ENCODE data around the gene MARCHF2. TPM values are rescaled to one million over a fixed set of nuclear protein-coding genes. Genes with fewer than 3 reads are reported as not detected.
"Not testable (repeated sequence)": the region's sequence is repeated elsewhere in the genome, so short reads cannot be mapped to it uniquely, and the experiment has no call there.

The MARCHF2 gene
- total RNA-seq, 2 experiments from 2014 or later: 14.5 to 16.0 TPM

GRCh38 chr19:8398311-8398771, 14.8 kb upstream of the MARCHF2 start:
- ChIA-PET CTCF (interaction anchor here (1.0 to 2.5 kb wide), 5 partner anchors 15 to 44 kb away, joined by 3 to 37 read pairs (median 4); partner anchors contain the start of gene MARCHF2), POLR2A (no interaction called here)
- Mint-ChIP-seq H3K27ac (no peak overlapping the region), H3K27me3 (no peaks in the 10 kb centered on the region), H3K9me3 (no peaks in the 10 kb centered on the region), H3K4me3 (no peak overlapping the region), H3K36me3 (peaks cover 14% of the 10 kb centered on the region), H3K4me1 (ENCODE audit: low read depth) (peaks cover 14% of the 10 kb centered on the region)
- no peak for DNase-seq
- intact Hi-C loops (cut with micrococcal nuclease): no loop called here

- H3K4me3 Mint-ChIP-seq: no peak overlapping the region
- H3K9me3 Mint-ChIP-seq: no peaks in the 10 kb centered on the region
- no peak for DNase-seq
- ChIA-PET POLR2A (no interaction called here), CTCF (interaction anchor here (0.6 kb wide), 1 partner anchor 46 kb away, joined by 3 read pairs; no protein-coding TSS in a partner anchor)
- H3K4me1 Mint-ChIP-seq (ENCODE audit: low read depth): peaks cover 14% of the 10 kb centered on the region
- no peak overlapping the region for H3K27ac Mint-ChIP-seq
- peaks cover 17% of the 10 kb centered on the region for H3K36me3 Mint-ChIP-seq
- intact Hi-C loops (cut with micrococcal nuclease): no loop called here
- no peaks in the 10 kb centered on the region for H3K27me3 Mint-ChIP-seq
Measured at GRCh38 chr19:8399681-8400188, 13.4 kb upstream of the MARCHF2 start.

GRCh38 chr19:8401981-8402411, 11.1 kb upstream of the MARCHF2 start:
- CTCF ChIA-PET: no interaction called here
- peaks cover 5% of the 10 kb centered on the region for H3K4me1 Mint-ChIP-seq (ENCODE audit: low read depth)
- no peaks in the 10 kb centered on the region for H3K27me3 Mint-ChIP-seq
- H3K4me3 Mint-ChIP-seq: no peak overlapping the region
- peaks cover 22% of the 10 kb centered on the region for H3K36me3 Mint-ChIP-seq
- intact Hi-C loops (cut with micrococcal nuclease): no loop called here
- no peak overlapping the region for H3K27ac Mint-ChIP-seq
- DNase-seq: no peak
- no peaks in the 10 kb centered on the region for H3K9me3 Mint-ChIP-seq
- POLR2A ChIA-PET: no interaction called here

GRCh38 chr19:8403098-8403819, 9.8 kb upstream of the MARCHF2 start:
- no peak for DNase-seq
- no peaks in the 10 kb centered on the region for H3K4me1 Mint-ChIP-seq (ENCODE audit: low read depth)
- intact Hi-C loops (cut with micrococcal nuclease): no loop called here
- no peak overlapping the region for H3K4me3 Mint-ChIP-seq
- ChIA-PET POLR2A (no interaction called here), CTCF (no interaction called here)
- no peak overlapping the region for H3K27ac Mint-ChIP-seq
- H3K9me3 Mint-ChIP-seq: no peaks in the 10 kb centered on the region
- H3K36me3 Mint-ChIP-seq: peaks cover 22% of the 10 kb centered on the region
- no peaks in the 10 kb centered on the region for H3K27me3 Mint-ChIP-seq

GRCh38 chr19:8403820-8404109, 9.3 kb upstream of the MARCHF2 start:
- H3K4me3 Mint-ChIP-seq: no peak overlapping the region
- no peak overlapping the region for H3K27ac Mint-ChIP-seq
- POLR2A ChIA-PET: no interaction called here
- peaks cover 22% of the 10 kb centered on the region for H3K36me3 Mint-ChIP-seq
- H3K9me3 Mint-ChIP-seq: no peaks in the 10 kb centered on the region
- H3K4me1 Mint-ChIP-seq (ENCODE audit: low read depth): no peaks in the 10 kb centered on the region
- intact Hi-C loops (cut with micrococcal nuclease): no loop called here
- no peak for DNase-seq
- H3K27me3 Mint-ChIP-seq: no peaks in the 10 kb centered on the region
- CTCF ChIA-PET: no interaction called here

GRCh38 chr19:8404391-8405151, 8.5 kb upstream of the MARCHF2 start:
- ChIA-PET POLR2A (no interaction called here), CTCF (interaction anchor here (0.9 to 1.4 kb wide), 2 partner anchors 9 to 51 kb away, joined by 3 to 5 read pairs; partner anchors contain the start of gene MARCHF2)
- Mint-ChIP-seq H3K4me1 (ENCODE audit: low read depth) (no peaks in the 10 kb centered on the region), H3K27ac (no peak overlapping the region), H3K9me3 (no peaks in the 10 kb centered on the region), H3K4me3 (no peak overlapping the region), H3K36me3 (peaks cover 18% of the 10 kb centered on the region), H3K27me3 (no peaks in the 10 kb centered on the region)
- DNase-seq: no peak
- intact Hi-C loops (cut with micrococcal nuclease): no loop called here

GRCh38 chr19:8410718-8411117, 2.4 kb upstream of the MARCHF2 start:
- H3K27me3 Mint-ChIP-seq; H3K4me3 Mint-ChIP-seq; H3K36me3 Mint-ChIP-seq; POLR2A ChIA-PET; intact Hi-C loops (cut with micrococcal nuclease); H3K9me3 Mint-ChIP-seq; DNase-seq; H3K27ac Mint-ChIP-seq: not testable (repeated sequence)
- peaks cover 11% of the 10 kb centered on the region for H3K4me1 Mint-ChIP-seq (ENCODE audit: low read depth)
- CTCF ChIA-PET: interaction anchor here (0.6 to 6.2 kb wide), 4 partner anchors 48 to 175 kb away, joined by 3 to 84 read pairs (median 3); partner anchors contain the start of gene MYO1F

- no peak for DNase-seq
- no peak overlapping the region for H3K27ac Mint-ChIP-seq
- H3K36me3 Mint-ChIP-seq: no peaks in the 10 kb centered on the region
- H3K4me1 Mint-ChIP-seq (ENCODE audit: low read depth): peaks cover 11% of the 10 kb centered on the region
- POLR2A ChIA-PET: interaction anchor here (0.7 to 2.3 kb wide), 5 partner anchors 28 to 100 kb away, joined by 3 to 16 read pairs (median 7); partner anchors contain the start of genes HNRNPM and ZNF414
- CTCF ChIA-PET: interaction anchor here (0.7 to 6.2 kb wide), 24 partner anchors 8 to 175 kb away, joined by 3 to 84 read pairs (median 4); partner anchors contain the start of genes HNRNPM, MYO1F and ZNF414
- intact Hi-C loops (cut with micrococcal nuclease): loop anchor here (1.0 to 2.0 kb wide), 4 partner anchors 23 to 167 kb away; partner anchors contain the start of genes HNRNPM and RAB11B
- peak overlapping the region; percentile 67 for H3K4me3 Mint-ChIP-seq
- H3K27me3 Mint-ChIP-seq: no peaks in the 10 kb centered on the region
- no peaks in the 10 kb centered on the region for H3K9me3 Mint-ChIP-seq
Measured at GRCh38 chr19:8413629-8413995, 507 bp downstream of the MARCHF2 start.

GRCh38 chr19:8416796-8417195, 3.7 kb downstream of the MARCHF2 start:
- H3K27ac Mint-ChIP-seq: no peak overlapping the region
- DNase-seq: no peak
- CTCF ChIA-PET: interaction anchor here (0.7 kb wide), 1 partner anchor 26 kb away, joined by 3 read pairs; no protein-coding TSS in a partner anchor
- H3K4me1 Mint-ChIP-seq (ENCODE audit: low read depth): peaks cover 8% of the 10 kb centered on the region
- no peak overlapping the region for H3K4me3 Mint-ChIP-seq
- no peaks in the 10 kb centered on the region for H3K9me3 Mint-ChIP-seq
- H3K27me3 Mint-ChIP-seq: no peaks in the 10 kb centered on the region
- intact Hi-C loops (cut with micrococcal nuclease): no loop called here
- POLR2A ChIA-PET: no interaction called here
- H3K36me3 Mint-ChIP-seq: no peaks in the 10 kb centered on the region

GRCh38 chr19:8421484-8422461, 8.7 kb downstream of the MARCHF2 start:
- POLR2A ChIA-PET: no interaction called here
- DNase-seq: no peak
- CTCF ChIA-PET: no interaction called here

GRCh38 chr19:8423817-8424223, 10.7 kb downstream of the MARCHF2 start:
- POLR2A ChIA-PET: interaction anchor here (1.5 kb wide), 1 partner anchor 21 kb away, joined by 4 read pairs; the partner anchor contains the start of gene HNRNPM
- H3K4me3 Mint-ChIP-seq: no peak overlapping the region
- peaks cover 2% of the 10 kb centered on the region for H3K36me3 Mint-ChIP-seq
- no peaks in the 10 kb centered on the region for H3K9me3 Mint-ChIP-seq
- intact Hi-C loops (cut with micrococcal nuclease): no loop called here
- no peaks in the 10 kb centered on the region for H3K27me3 Mint-ChIP-seq
- no peak overlapping the region for H3K27ac Mint-ChIP-seq
- CTCF ChIA-PET: interaction anchor here (1.3 to 2.4 kb wide), 3 partner anchors 12 to 70 kb away, joined by 3 to 6 read pairs (median 4); no protein-coding TSS in a partner anchor
- no peaks in the 10 kb centered on the region for H3K4me1 Mint-ChIP-seq (ENCODE audit: low read depth)
- no peak for DNase-seq

More at GRCh38 chr19:8421484-8422461, 8.7 kb downstream of the MARCHF2 start:
- H3K27me3 Mint-ChIP-seq: no peaks in the 10 kb centered on the region
- H3K36me3 Mint-ChIP-seq: no peaks in the 10 kb centered on the region
- intact Hi-C loops (cut with micrococcal nuclease): no loop called here
- H3K27ac Mint-ChIP-seq: no peak overlapping the region
- no peaks in the 10 kb centered on the region for H3K9me3 Mint-ChIP-seq
- H3K4me3 Mint-ChIP-seq: no peak overlapping the region
- H3K4me1 Mint-ChIP-seq (ENCODE audit: low read depth): no peaks in the 10 kb centered on the region
